Kidney (tissue), 14 donors: ENCODE data around the gene PIP4K2C. TPM values are rescaled to one million over a fixed set of nuclear protein-coding genes. Genes with fewer than 3 reads are reported as not detected.
A peak's percentile ranks its signal among the peaks of the same experiment; 100 is the strongest.

Source experiments
- DNase-seq, 5 donors: peaks; one replicate each; pipeline ENCODE4 v3.0.0-alpha.2; 2013 to 2020
- FAIRE-seq: peaks from 2 replicates; lab custom pipeline; 2012; peaks lifted over from hg19 to GRCh38; lab: Jason Lieb, UNC
- H3K27ac ChIP-seq, 2 donors: one replicate each; pipeline ENCODE4 v1.7.0; 2013; ENCODE audit warnings: low read depth in 2 of 2, low read length in 2 of 2, inconsistent platforms in 1 of 2
- H3K27me3 ChIP-seq: one replicate; pipeline ENCODE4 v1.7.1; 2013; ENCODE audit warnings: low read length, inconsistent platforms; ENCODE audit not compliant: control insufficient read depth, insufficient read depth
- H3K36me3 ChIP-seq, 3 donors: one replicate each; pipeline versions ENCODE4 v1.7.0 to v1.7.1; 2013; ENCODE audit warnings: low read length in 3 of 3, control low read depth in 1 of 3, inconsistent platforms in 1 of 3; ENCODE audit not compliant: insufficient read depth in 3 of 3, control insufficient read depth in 2 of 3
- H3K4me1 ChIP-seq, 3 donors: one replicate each; pipeline versions ENCODE4 v1.7.0 to v1.7.1; 2013; ENCODE audit warnings: low read length in 3 of 3, inconsistent platforms in 1 of 3, low read depth in 1 of 3; ENCODE audit not compliant: control insufficient read depth in 2 of 3, insufficient read depth in 2 of 3
- H3K4me3 ChIP-seq, 3 donors: one replicate each; pipeline versions ENCODE4 v1.7.0 to v1.8.1; 2013; ENCODE audit warnings: low read length in 3 of 3, control low read depth in 1 of 3, inconsistent platforms in 1 of 3
- H3K9ac ChIP-seq, 3 donors: one replicate each; pipeline versions ENCODE4 v1.7.0 to v1.7.1; 2013; ENCODE audit warnings: low read length in 3 of 3, control low read depth in 1 of 3, inconsistent platforms in 1 of 3
- H3K9me3 ChIP-seq, 3 donors: one replicate each; pipeline versions ENCODE4 v1.7.0 to v1.7.1; 2013; ENCODE audit warnings: low read length in 3 of 3, control low read depth in 1 of 3, inconsistent platforms in 1 of 3; ENCODE audit not compliant: control insufficient read depth in 2 of 3, insufficient read depth in 1 of 3
- intact Hi-C: fragments of 100-400 bp; cut with DNase I; formaldehyde crosslinking; loops from one replicate; pipeline ENCODE4 v1.11.1; 2022
- polyA plus RNA-seq: library from polyadenylated mRNA; stranded (reverse); fragments of 350-450 nt; fragmentation: Illumina TruSeq; extraction: RNeasy Lipid Tissue Mini Kit (QIAGEN cat#74804); gene quantifications from one replicate; pipeline ENCODE4 v1.2.3, GENCODE V29; 2014; ENCODE audit warnings: low read depth, low replicate concordance; ENCODE audit not compliant: insufficient read depth
- total RNA-seq: library from RNA; stranded (reverse); fragmentation: NEBNext Ultra II Directional; extraction: Animal tissue kit (Norgen Biotek cat#: 25700); gene quantifications from one replicate; pipeline ENCODE4 v1.2.1, GENCODE V29; 2021
- TF ChIP-seq, protein P1 (sequence below): IDR thresholded peaks from 3 replicates; pipeline ENCODE4 v1.5.1; 2012; ENCODE audit warnings: mild to moderate bottlenecking, moderate library complexity, borderline replicate concordance; ENCODE audit not compliant: insufficient read depth; ENCODE audit errors: extremely low read depth
- donor health status: control.
- donor health status: control.
- donor health status: control.
- donor health status: control.
- donor health status: control.
- donor health status: DM: yes; HTN: yes; CAD: no.
- donor health status: Normal renal cell carcinoma (clear cell type).

The PIP4K2C gene
- total and polyA plus RNA-seq, 2 donors from 2014 or later = 43.2 to 52.4 TPM

DNA sequence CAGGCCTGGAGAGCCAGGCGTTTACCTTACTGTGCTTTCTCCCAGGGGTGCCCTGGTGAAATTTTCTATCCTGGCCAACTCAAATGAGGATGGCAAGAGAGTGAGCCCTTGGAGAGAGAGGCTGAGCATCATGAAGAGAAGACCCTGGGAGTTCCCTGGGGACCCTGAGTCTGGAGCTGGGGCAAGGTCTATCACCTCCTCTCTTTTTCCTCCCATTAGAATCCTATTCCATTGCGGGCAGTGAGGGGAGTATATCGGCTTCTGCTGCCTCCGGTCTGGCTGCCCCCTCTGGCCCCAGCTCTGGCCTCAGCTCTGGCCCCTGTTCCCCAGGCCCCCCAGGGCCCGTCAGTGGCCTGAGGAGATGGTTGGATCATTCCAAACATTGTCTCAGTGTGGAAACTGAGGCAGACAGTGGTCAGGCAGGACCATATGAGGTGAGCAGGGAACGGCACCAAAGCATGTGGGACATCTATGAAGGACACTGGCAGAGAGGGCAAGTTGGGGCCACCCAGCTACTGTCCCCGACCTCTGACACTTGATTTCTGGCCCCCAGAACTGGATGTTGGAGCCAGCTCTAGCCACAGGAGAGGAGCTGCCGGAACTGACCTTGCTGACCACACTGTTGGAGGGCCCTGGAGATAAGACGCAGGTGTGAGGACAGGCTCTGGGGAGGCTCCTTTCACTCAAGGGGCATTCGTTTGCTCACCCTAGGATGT is 21.9 kb downstream of the PIP4K2C start:
- Histone ChIP-seq H3K36me3 (no peaks in the 10 kb centered on the region), H3K9ac (no peak overlapping the region), H3K27ac (no peak overlapping the region), H3K4me1 (peaks cover 0 to 2% (median 0%) of the 10 kb centered on the region in 3 donors), H3K27me3 (no peaks in the 10 kb centered on the region), H3K9me3 (no peaks in the 10 kb centered on the region), H3K4me3 (no peak overlapping the region)
- intact Hi-C loops = no loop called here
- no peak for FAIRE-seq
- TF ChIP-seq, protein P1, sequence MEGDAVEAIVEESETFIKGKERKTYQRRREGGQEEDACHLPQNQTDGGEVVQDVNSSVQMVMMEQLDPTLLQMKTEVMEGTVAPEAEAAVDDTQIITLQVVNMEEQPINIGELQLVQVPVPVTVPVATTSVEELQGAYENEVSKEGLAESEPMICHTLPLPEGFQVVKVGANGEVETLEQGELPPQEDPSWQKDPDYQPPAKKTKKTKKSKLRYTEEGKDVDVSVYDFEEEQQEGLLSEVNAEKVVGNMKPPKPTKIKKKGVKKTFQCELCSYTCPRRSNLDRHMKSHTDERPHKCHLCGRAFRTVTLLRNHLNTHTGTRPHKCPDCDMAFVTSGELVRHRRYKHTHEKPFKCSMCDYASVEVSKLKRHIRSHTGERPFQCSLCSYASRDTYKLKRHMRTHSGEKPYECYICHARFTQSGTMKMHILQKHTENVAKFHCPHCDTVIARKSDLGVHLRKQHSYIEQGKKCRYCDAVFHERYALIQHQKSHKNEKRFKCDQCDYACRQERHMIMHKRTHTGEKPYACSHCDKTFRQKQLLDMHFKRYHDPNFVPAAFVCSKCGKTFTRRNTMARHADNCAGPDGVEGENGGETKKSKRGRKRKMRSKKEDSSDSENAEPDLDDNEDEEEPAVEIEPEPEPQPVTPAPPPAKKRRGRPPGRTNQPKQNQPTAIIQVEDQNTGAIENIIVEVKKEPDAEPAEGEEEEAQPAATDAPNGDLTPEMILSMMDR = no peak
- DNase-seq = peak in 1 of 5 donors; percentile 46

DNA sequence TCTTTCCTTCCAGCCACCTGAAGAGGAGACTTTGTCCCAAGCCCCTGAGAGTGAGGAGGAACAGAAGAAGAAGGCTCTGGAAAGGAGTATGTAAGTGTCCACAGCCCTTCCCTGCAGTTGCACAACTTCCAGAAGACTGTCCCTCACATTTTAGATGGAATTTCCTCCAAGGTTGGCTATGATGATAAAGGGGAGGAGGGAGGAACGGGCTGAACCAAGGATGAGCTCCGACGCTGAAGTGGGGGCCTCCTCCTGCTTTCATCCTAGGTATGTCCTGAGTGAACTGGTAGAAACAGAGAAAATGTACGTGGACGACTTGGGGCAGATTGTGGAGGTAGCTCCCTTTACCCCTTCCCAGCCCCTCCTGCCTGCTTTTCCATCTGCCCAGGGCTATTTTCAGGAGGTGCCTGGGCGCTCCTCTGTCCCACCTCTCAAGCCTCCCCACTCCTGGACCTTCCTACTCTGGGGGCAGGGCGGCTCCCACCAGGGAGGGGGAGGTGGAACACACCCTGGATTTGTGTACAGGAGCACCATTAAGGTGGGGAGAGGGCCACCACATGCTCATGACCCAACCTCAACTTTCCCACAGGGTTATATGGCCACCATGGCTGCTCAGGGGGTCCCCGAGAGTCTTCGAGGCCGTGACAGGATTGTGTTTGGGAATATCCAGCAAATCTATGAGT is 22.6 kb downstream of the PIP4K2C start:
- no peak for DNase-seq
- intact Hi-C loops = no loop called here
- FAIRE-seq = no peak
- H3K36me3 ChIP-seq = no peaks in the 10 kb centered on the region
- H3K9me3 ChIP-seq = no peaks in the 10 kb centered on the region
- no peaks in the 10 kb centered on the region for H3K27me3 ChIP-seq
- H3K27ac ChIP-seq = no peak overlapping the region
- H3K9ac ChIP-seq = no peak overlapping the region
- TF ChIP-seq, protein P1 = no peak
- H3K4me3 ChIP-seq = no peak overlapping the region
- peaks cover 0 to 2% (median 0%) of the 10 kb centered on the region in 3 donors for H3K4me1 ChIP-seq

DNA sequence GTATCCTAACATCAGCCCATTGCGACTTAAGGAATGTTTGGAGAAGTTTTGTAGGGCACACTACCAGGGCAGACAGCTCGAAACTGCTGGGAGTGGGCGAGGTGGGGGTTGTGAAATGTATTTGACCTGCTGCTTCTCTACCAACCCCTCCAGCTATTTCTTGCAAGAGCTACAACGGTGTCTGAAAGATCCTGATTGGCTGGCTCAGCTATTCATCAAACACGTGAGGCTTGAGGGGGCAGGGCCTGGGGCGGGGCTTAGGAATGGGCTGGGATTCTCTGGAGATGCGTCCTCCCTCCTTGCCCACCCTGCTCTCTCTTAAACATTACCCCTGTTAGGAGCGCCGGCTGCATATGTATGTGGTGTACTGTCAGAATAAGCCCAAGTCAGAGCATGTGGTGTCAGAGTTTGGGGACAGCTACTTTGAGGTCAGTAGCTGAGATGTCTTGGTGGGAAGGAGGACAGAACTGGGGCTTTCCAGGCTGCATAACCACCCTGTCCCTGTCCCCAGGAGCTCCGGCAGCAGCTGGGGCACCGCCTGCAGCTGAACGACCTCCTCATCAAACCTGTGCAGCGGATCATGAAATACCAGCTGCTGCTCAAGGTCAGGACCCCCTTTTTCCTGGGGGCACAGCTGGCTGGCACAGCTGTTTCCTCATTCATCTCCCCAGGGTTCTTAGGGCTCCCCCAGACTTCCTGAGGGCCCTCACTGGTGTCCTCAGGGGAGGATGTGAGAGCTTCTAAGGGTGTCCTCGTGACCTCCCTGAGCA is 23.4 kb downstream of the PIP4K2C start:
- Histone ChIP-seq H3K4me1 (no peaks in the 10 kb centered on the region), H3K27me3 (peaks cover 4% of the 10 kb centered on the region), H3K27ac (no peak overlapping the region), H3K9ac (no peak overlapping the region), H3K36me3 (no peaks in the 10 kb centered on the region), H3K9me3 (no peaks in the 10 kb centered on the region), H3K4me3 (no peak overlapping the region)
- no peak for FAIRE-seq
- TF ChIP-seq, protein P1 = no peak
- DNase-seq = peak in 1 of 5 donors; percentile 45
- intact Hi-C loops = no loop called here
